GM23338 (cell line): Measurements from ENCODE around the gene PLEKHJ1. TPM values are rescaled to one million over a fixed set of nuclear protein-coding genes. Genes with fewer than 3 reads are reported as not detected.

Source experiments
- ATAC-seq: fragments of 200-7000 bp; cut with Tn5 transposase; 3 replicates; pipeline ENCODE4 v1.9.1; 2020
- DNase-seq: peaks from one replicate; pipeline ENCODE4 v3.0.0-alpha.2; 2015; ENCODE audit warnings: low spot score
- H2AFZ ChIP-seq: fragments of 200-600 bp; sonication (generic); 2 replicates; pipeline ENCODE4 v1.8.0; 2016; ENCODE audit warnings: antibody characterized with exemption, mild to moderate bottlenecking, moderate library complexity
- H3F3A ChIP-seq: fragments of 200-600 bp; sonication (generic); replicated peaks from 2 replicates; pipeline ENCODE4 v1.8.0; 2017; ENCODE audit warnings: antibody characterized with exemption, mixed run types, low read depth
- H3K27ac ChIP-seq: fragments of 200-600 bp; sonication (generic); 2 replicates; pipeline ENCODE4 v1.6.1; 2016; ENCODE audit warnings: low read depth
- H3K27me3 ChIP-seq: fragments of 200-600 bp; sonication (generic); 2 replicates; pipeline ENCODE4 v1.8.0; 2016; ENCODE audit warnings: mild to moderate bottlenecking, mixed run types, moderate library complexity; ENCODE audit not compliant: insufficient read depth
- H3K36me3 ChIP-seq: fragments of 200-600 bp; sonication (generic); 2 replicates; pipeline ENCODE4 v1.8.0; 2016; ENCODE audit warnings: mild to moderate bottlenecking; ENCODE audit not compliant: insufficient read depth
- H3K4me1 ChIP-seq: fragments of 200-600 bp; sonication (generic); 2 replicates; pipeline ENCODE4 v1.8.0; 2016; ENCODE audit warnings: mild to moderate bottlenecking, moderate library complexity; ENCODE audit not compliant: insufficient read depth
- H3K4me2 ChIP-seq: fragments of 200-600 bp; sonication (generic); 2 replicates; pipeline ENCODE4 v1.7.1; 2017; ENCODE audit warnings: mixed run types
- H3K4me3 ChIP-seq: fragments of 200-600 bp; sonication (generic); 2 replicates; pipeline ENCODE4 v1.6.1; 2016; ENCODE audit warnings: mixed run types
- H3K79me2 ChIP-seq: fragments of 200-600 bp; sonication (generic); replicated peaks from 2 replicates; pipeline ENCODE4 v1.8.0; 2017; ENCODE audit warnings: mild to moderate bottlenecking; ENCODE audit not compliant: insufficient read depth
- H3K9me2 ChIP-seq: fragments of 200-600 bp; sonication (generic); 2 replicates; pipeline ENCODE4 v1.8.0; 2017; ENCODE audit not compliant: insufficient read depth
- H4K20me1 ChIP-seq: fragments of 200-600 bp; sonication (generic); replicated peaks from 2 replicates; pipeline ENCODE4 v1.8.0; 2017; ENCODE audit warnings: mild to moderate bottlenecking; ENCODE audit not compliant: insufficient read depth
- H3K27ac Mint-ChIP-seq: 2 replicates; pipeline ENCODE4 v1.8.0; 2020; ENCODE audit warnings: inconsistent platforms, mild to moderate bottlenecking, moderate library complexity, mixed read lengths
- H3K27me3 Mint-ChIP-seq: 3 replicates; pipeline ENCODE4 v1.8.0; 2022; ENCODE audit warnings: low read depth, mild to moderate bottlenecking, moderate library complexity, mixed read lengths, inconsistent platforms; ENCODE audit not compliant: insufficient read depth, poor library complexity
- H3K36me3 Mint-ChIP-seq: 3 replicates; pipeline ENCODE4 v1.8.0; 2021; ENCODE audit warnings: low read depth, mild to moderate bottlenecking, inconsistent platforms, moderate library complexity, mixed read lengths
- H3K4me1 Mint-ChIP-seq: 3 replicates; pipeline ENCODE4 v1.8.0; 2020; ENCODE audit warnings: mild to moderate bottlenecking, inconsistent platforms, mixed read lengths
- H3K4me3 Mint-ChIP-seq: 3 replicates; pipeline ENCODE4 v1.8.0; 2021; ENCODE audit warnings: moderate library complexity, mild to moderate bottlenecking, inconsistent platforms, mixed read lengths
- H3K9me3 Mint-ChIP-seq: 3 replicates; pipeline ENCODE4 v1.8.0; 2020; ENCODE audit warnings: moderate library complexity, mild to moderate bottlenecking, inconsistent platforms, mixed read lengths
- CREB1 ChIP-seq: fragments of 250-450 bp; sonication (Bioruptor Pico); IDR thresholded peaks from 2 replicates; pipeline ENCODE4 v1.5.0; 2020; ENCODE audit warnings: low read depth, mild to moderate bottlenecking, moderate library complexity
- EZH2 ChIP-seq: fragments of 200-600 bp; sonication (generic); IDR thresholded peaks from one replicate; pipeline ENCODE4 v1.8.0; 2017; ENCODE audit warnings: antibody characterized with exemption, mild to moderate bottlenecking, low read depth; ENCODE audit not compliant: unreplicated experiment
- EZH2phosphoT487 ChIP-seq: fragments of 200-600 bp; sonication (generic); IDR thresholded peaks from one replicate; pipeline ENCODE4 v1.8.1; 2018; ENCODE audit warnings: antibody characterized with exemption; ENCODE audit not compliant: unreplicated experiment
- JUNB ChIP-seq: IDR thresholded peaks from one replicate; pipeline ENCODE4 v1.6.1; 2016; ENCODE audit warnings: antibody characterized with exemption; ENCODE audit not compliant: unreplicated experiment
- POLR2AphosphoS5 ChIP-seq: IDR thresholded peaks from 2 replicates; pipeline ENCODE4 v1.6.1; 2016; ENCODE audit warnings: antibody characterized with exemption, low read depth
- STAT1 ChIP-seq: IDR thresholded peaks from one replicate; pipeline ENCODE4 v1.6.1; 2016; ENCODE audit warnings: antibody characterized with exemption; ENCODE audit not compliant: unreplicated experiment
- ZNF114 ChIP-seq: fragments of 250-450 bp; sonication (Bioruptor Pico); IDR thresholded peaks from 2 replicates; pipeline ENCODE4 v1.5.0; 2020; ENCODE audit warnings: mild to moderate bottlenecking, moderate library complexity
- polyA plus RNA-seq: library from polyadenylated mRNA; unstranded; fragments of >200 nt; fragmentation: Nextera tagmentation; extraction: Ambion mirVana; gene quantifications from 2 replicates; pipeline ENCODE4 v1.2.1, GENCODE V29; 2016
- total RNA-seq: library from RNA; depleted of rRNA; stranded (reverse); fragments of >200 nt; shearing (Covaris generic); gene quantifications from 2 replicates; pipeline ENCODE4 v1.2.3, GENCODE V29; 2014
- TF ChIP-seq, protein P1 (sequence below): IDR thresholded peaks from 2 replicates; pipeline ENCODE4 v1.6.1; 2016; ENCODE audit warnings: antibody characterized with exemption
- TF ChIP-seq, protein P2 (sequence below), 2 experiments: fragments of 200-600 bp in 1 of 2; sonication (generic) in 1 of 2; conservative IDR thresholded peaks; 2 replicates each; pipeline versions ENCODE4 v1.5.1 to v1.6.1; 2016 to 2017; ENCODE audit warnings: antibody characterized with exemption in 2 of 2, low read depth in 2 of 2, mild to moderate bottlenecking in 2 of 2, moderate library complexity in 1 of 2
- TF ChIP-seq, protein P3 (sequence below): IDR thresholded peaks from one replicate; pipeline ENCODE4 v1.6.1; 2018; ENCODE audit warnings: antibody characterized with exemption; ENCODE audit not compliant: unreplicated experiment

PLEKHJ1 gene
- total and polyA plus RNA-seq, 2 experiments from 2014 or later, result 146 to 210 TPM

DNA sequence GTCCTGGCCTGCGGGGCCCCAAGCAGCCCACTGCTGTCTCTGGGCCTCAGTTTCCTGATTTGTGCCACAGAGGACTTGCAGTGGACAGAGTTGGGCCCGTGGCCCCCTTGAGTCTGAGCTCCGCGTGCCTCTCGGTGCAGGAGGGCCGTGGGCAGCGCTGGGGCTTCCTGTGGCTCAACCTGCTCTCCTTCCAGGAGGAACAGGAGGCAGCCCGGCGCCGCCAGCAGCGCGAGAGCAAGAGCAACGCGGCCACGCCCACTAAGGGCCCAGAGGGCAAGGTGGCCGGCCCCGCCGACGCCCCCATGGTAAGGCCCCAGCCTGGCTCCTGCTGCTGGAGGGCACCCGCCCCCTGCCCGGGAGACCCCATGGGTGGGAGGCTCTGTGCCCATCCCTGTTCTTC is 25.9 kb downstream of the PLEKHJ1 start:
- Histone ChIP-seq H3K4me3 (no peak overlapping the region), H3F3A (0 out of 2 replicates have a peak, but pooled peaks cover 2% of the 10 kb centered on the region), H4K20me1 (0 out of 2 replicates have a peak, but pooled peaks cover 10% of the 10 kb centered on the region), H3K36me3 (peaks cover 9% of the 10 kb centered on the region; the same call in 1 of the 2 replicates), H3K4me1 (peaks cover 5% of the 10 kb centered on the region; the same call in 1 of the 2 replicates), H3K27me3 (no peaks in the 10 kb centered on the region), H3K27ac (no peak overlapping the region), H3K9me2 (no peaks in the 10 kb centered on the region), H3K4me2 (no peak overlapping the region), H2AFZ (no peak overlapping the region), H3K79me2 (0 out of 2 replicates have a peak, but pooled peaks cover 3% of the 10 kb centered on the region)
- no peaks in the 10 kb centered on the region; the same call in 2 of the 3 replicates for H3K9me3 Mint-ChIP-seq
- H3K36me3 Mint-ChIP-seq, result peaks cover 35% of the 10 kb centered on the region
- no peaks in the 10 kb centered on the region for H3K27me3 Mint-ChIP-seq
- TF ChIP-seq ZNF114 (CRISPR knock-in tag), result no peak
- TF ChIP-seq EZH2phosphoT487, result no peak
- TF ChIP-seq, protein P1, sequence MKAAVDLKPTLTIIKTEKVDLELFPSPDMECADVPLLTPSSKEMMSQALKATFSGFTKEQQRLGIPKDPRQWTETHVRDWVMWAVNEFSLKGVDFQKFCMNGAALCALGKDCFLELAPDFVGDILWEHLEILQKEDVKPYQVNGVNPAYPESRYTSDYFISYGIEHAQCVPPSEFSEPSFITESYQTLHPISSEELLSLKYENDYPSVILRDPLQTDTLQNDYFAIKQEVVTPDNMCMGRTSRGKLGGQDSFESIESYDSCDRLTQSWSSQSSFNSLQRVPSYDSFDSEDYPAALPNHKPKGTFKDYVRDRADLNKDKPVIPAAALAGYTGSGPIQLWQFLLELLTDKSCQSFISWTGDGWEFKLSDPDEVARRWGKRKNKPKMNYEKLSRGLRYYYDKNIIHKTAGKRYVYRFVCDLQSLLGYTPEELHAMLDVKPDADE, result no peak
- H3K27ac Mint-ChIP-seq, result no peak overlapping the region
- H3K4me1 Mint-ChIP-seq, result peaks cover 3% of the 10 kb centered on the region; the same call in 2 of the 3 replicates
- DNase-seq, result no peak
- ATAC-seq, result no peak
- no peak overlapping the region for H3K4me3 Mint-ChIP-seq

DNA sequence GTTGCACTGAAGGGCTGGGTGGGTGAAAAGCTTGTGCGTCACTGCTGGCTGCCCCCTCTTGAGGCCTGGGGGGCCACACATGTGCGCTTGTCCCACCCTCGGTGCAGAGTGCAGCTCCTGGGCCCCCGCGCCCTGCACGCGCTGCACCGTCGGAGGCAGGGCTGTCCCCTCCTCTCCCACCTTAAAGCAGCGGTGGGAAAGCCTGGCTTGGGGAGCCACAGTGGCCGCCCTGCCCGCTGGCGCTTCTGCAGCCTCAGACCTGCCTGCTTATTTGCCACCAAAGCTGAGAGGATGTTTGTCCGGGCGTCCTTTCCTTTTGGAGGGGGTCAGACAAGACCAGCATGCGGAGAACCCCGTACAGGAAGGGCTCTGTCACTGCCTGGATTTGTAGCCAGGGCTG is 26.7 kb downstream of the PLEKHJ1 start:
- Mint-ChIP-seq H3K27me3 (no peaks in the 10 kb centered on the region), H3K9me3 (no peaks in the 10 kb centered on the region; the same call in 2 of the 3 replicates), H3K36me3 (peaks cover 31% of the 10 kb centered on the region), H3K27ac (no peak overlapping the region), H3K4me1 (peaks cover 3% of the 10 kb centered on the region; the same call in 2 of the 3 replicates), H3K4me3 (no peak overlapping the region)
- Histone ChIP-seq H3K79me2 (0 out of 2 replicates have a peak, but pooled peaks cover 4% of the 10 kb centered on the region), H3K9me2 (no peaks in the 10 kb centered on the region), H3K4me1 (peaks cover 5% of the 10 kb centered on the region; the same call in 1 of the 2 replicates), H3K36me3 (peaks cover 6% of the 10 kb centered on the region; the same call in 1 of the 2 replicates), H4K20me1 (0 out of 2 replicates have a peak, but pooled peaks cover 10% of the 10 kb centered on the region), H3K4me3 (no peak overlapping the region), H3F3A (0 out of 2 replicates have a peak, but pooled peaks cover under 1% of the 10 kb centered on the region), H3K27ac (no peak overlapping the region), H2AFZ (no peak overlapping the region), H3K4me2 (no peak overlapping the region), H3K27me3 (no peaks in the 10 kb centered on the region)
- DNase-seq, result no peak
- TF ChIP-seq EZH2 (no peak), ZNF114 (CRISPR knock-in tag) (no peak), CREB1 (no peak), JUNB (no peak), STAT1 (no peak), POLR2AphosphoS5 (no peak), EZH2phosphoT487 (no peak)
- TF ChIP-seq, protein P2, sequence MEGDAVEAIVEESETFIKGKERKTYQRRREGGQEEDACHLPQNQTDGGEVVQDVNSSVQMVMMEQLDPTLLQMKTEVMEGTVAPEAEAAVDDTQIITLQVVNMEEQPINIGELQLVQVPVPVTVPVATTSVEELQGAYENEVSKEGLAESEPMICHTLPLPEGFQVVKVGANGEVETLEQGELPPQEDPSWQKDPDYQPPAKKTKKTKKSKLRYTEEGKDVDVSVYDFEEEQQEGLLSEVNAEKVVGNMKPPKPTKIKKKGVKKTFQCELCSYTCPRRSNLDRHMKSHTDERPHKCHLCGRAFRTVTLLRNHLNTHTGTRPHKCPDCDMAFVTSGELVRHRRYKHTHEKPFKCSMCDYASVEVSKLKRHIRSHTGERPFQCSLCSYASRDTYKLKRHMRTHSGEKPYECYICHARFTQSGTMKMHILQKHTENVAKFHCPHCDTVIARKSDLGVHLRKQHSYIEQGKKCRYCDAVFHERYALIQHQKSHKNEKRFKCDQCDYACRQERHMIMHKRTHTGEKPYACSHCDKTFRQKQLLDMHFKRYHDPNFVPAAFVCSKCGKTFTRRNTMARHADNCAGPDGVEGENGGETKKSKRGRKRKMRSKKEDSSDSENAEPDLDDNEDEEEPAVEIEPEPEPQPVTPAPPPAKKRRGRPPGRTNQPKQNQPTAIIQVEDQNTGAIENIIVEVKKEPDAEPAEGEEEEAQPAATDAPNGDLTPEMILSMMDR (conservative IDR thresholded peaks at IDR 0.05; ENCODE audit: low read depth in 2 of 2), result no peak
- TF ChIP-seq, protein P3, sequence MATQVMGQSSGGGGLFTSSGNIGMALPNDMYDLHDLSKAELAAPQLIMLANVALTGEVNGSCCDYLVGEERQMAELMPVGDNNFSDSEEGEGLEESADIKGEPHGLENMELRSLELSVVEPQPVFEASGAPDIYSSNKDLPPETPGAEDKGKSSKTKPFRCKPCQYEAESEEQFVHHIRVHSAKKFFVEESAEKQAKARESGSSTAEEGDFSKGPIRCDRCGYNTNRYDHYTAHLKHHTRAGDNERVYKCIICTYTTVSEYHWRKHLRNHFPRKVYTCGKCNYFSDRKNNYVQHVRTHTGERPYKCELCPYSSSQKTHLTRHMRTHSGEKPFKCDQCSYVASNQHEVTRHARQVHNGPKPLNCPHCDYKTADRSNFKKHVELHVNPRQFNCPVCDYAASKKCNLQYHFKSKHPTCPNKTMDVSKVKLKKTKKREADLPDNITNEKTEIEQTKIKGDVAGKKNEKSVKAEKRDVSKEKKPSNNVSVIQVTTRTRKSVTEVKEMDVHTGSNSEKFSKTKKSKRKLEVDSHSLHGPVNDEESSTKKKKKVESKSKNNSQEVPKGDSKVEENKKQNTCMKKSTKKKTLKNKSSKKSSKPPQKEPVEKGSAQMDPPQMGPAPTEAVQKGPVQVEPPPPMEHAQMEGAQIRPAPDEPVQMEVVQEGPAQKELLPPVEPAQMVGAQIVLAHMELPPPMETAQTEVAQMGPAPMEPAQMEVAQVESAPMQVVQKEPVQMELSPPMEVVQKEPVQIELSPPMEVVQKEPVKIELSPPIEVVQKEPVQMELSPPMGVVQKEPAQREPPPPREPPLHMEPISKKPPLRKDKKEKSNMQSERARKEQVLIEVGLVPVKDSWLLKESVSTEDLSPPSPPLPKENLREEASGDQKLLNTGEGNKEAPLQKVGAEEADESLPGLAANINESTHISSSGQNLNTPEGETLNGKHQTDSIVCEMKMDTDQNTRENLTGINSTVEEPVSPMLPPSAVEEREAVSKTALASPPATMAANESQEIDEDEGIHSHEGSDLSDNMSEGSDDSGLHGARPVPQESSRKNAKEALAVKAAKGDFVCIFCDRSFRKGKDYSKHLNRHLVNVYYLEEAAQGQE, result no peak
- no peak for ATAC-seq
